ENCODE data around the gene LBHD2.
"Not testable (repeated sequence)": the region's sequence is repeated elsewhere in the genome, so short reads cannot be mapped to it uniquely, and the experiment has no call there.

The LBHD2 gene

DNA sequence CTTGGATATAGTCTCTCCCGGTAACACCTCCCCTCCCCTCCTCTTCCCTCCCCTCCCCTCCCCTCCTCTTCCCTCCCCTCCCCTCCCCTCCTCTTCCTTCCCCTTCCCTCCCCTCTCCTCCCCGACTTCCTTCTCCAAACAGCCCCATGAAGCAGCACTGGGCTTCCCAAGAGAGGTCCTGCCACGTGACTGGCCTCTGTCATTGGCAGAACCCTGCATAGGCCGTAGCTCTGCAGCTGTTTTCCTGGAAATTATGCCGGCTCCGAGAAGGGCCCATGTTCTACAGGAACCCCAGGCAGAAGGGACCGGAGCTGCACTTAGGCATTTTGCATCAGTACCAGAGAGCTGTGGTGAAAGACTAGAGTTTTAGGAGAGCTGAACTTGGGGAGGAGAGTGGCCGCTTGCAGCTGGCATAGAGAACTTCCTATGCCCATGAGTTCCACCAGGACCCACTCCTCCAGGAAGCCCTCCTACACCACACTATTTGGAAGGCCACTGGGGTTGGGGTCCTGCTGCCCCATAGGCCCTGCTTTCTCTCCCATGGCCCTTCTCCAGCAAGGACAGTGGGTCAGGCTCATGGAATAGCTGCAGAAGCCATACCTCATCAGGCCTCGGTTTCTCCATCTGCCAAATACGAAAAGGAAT is 34.1 kb downstream of the LBHD2 start:
- Histone ChIP-seq H3K36me3 (ENCODE audit: control insufficient read depth in 5 of 5, insufficient read depth in 5 of 5, low read length in 5 of 5) (no peaks in the 10 kb centered on the region), H3K27me3 (ENCODE audit: control insufficient read depth in 5 of 5, insufficient read depth in 4 of 5, low read length in 5 of 5) (no peaks in the 10 kb centered on the region), H3K9ac (ENCODE audit: low read length in 5 of 5) (peak overlapping the region; percentile 36 to 77 (median 55)), H3K4me1 (ENCODE audit: control insufficient read depth in 5 of 5, insufficient read depth in 5 of 5, low read length in 5 of 5) (peaks cover 31 to 71% (median 60%) of the 10 kb centered on the region in 5 donors), H3K9me3 (ENCODE audit: control insufficient read depth in 5 of 5, low read length in 5 of 5) (no peaks in the 10 kb centered on the region), H3K27ac (ENCODE audit: low read depth, low read length) (peak overlapping the region; percentile 89), H3K4me3 (ENCODE audit: low read depth in 1 of 5, low read length in 5 of 5) (peak overlapping the region in 3 of 5 donors; percentile 22 to 30 (median 27))

- H3K27me3 ChIP-seq (ENCODE audit: control insufficient read depth in 5 of 5, insufficient read depth in 4 of 5, low read length in 5 of 5) = no peaks in the 10 kb centered on the region
- H3K4me3 ChIP-seq (ENCODE audit: low read depth in 1 of 5, low read length in 5 of 5) = peak overlapping the region in 2 of 5 donors; percentile 27 to 30
- peak overlapping the region; percentile 36 to 67 (median 55) for H3K9ac ChIP-seq (ENCODE audit: low read length in 5 of 5)
- H3K4me1 ChIP-seq (ENCODE audit: control insufficient read depth in 5 of 5, insufficient read depth in 5 of 5, low read length in 5 of 5) = peaks cover 31 to 73% (median 59%) of the 10 kb centered on the region in 5 donors
- no peaks in the 10 kb centered on the region for H3K36me3 ChIP-seq (ENCODE audit: control insufficient read depth in 5 of 5, insufficient read depth in 5 of 5, low read length in 5 of 5)
- H3K9me3 ChIP-seq (ENCODE audit: control insufficient read depth in 5 of 5, low read length in 5 of 5) = no peaks in the 10 kb centered on the region
- H3K27ac ChIP-seq (ENCODE audit: low read depth, low read length) = peak overlapping the region; percentile 89
These were observed 34.8 kb downstream of the LBHD2 start for GRCh38 chr14:103118663-103119404.

DNA sequence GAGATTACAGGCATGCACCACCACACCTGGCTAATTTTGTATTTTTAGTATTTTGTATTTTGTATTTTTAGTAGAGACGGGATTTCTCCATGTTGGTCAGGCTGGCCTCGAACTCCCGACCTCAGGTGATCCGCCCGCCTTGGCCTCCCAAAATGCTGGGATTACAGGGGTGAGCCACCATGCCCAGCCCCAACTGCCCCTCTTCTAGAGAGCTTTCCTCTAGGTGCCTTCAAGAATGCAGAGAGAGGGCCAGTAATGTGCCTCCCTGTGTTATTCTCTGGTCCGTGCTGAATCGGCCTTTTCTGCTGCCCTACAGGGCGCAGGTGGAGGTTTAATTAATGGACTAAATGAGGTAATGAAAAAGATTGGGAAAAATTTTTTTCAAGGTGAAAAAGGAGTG is 35.5 kb downstream of the LBHD2 start:
- H3K27me3 ChIP-seq (ENCODE audit: control insufficient read depth in 5 of 5, insufficient read depth in 4 of 5, low read length in 5 of 5); H3K9ac ChIP-seq (ENCODE audit: low read length in 5 of 5); H3K9me3 ChIP-seq (ENCODE audit: control insufficient read depth in 5 of 5, low read length in 5 of 5); H3K36me3 ChIP-seq (ENCODE audit: control insufficient read depth in 5 of 5, insufficient read depth in 5 of 5, low read length in 5 of 5); H3K4me3 ChIP-seq (ENCODE audit: low read depth in 1 of 5, low read length in 5 of 5): not testable (repeated sequence)
- peak overlapping the region; percentile 24 for H3K27ac ChIP-seq (ENCODE audit: low read depth, low read length)
- peaks cover 29 to 73% (median 63%) of the 10 kb centered on the region in 5 donors for H3K4me1 ChIP-seq (ENCODE audit: control insufficient read depth in 5 of 5, insufficient read depth in 5 of 5, low read length in 5 of 5)

- Histone ChIP-seq H3K4me1 (ENCODE audit: control insufficient read depth in 5 of 5, insufficient read depth in 5 of 5, low read length in 5 of 5) (peaks cover 34 to 84% (median 75%) of the 10 kb centered on the region in 5 donors), H3K27ac (ENCODE audit: low read depth, low read length) (peak overlapping the region; percentile 97), H3K27me3 (ENCODE audit: control insufficient read depth in 5 of 5, insufficient read depth in 4 of 5, low read length in 5 of 5) (no peaks in the 10 kb centered on the region), H3K9ac (ENCODE audit: low read length in 5 of 5) (peak overlapping the region; percentile 13 to 78 (median 48)), H3K36me3 (ENCODE audit: control insufficient read depth in 5 of 5, insufficient read depth in 5 of 5, low read length in 5 of 5) (peaks cover 0 to 8% (median 4%) of the 10 kb centered on the region in 5 donors), H3K9me3 (ENCODE audit: control insufficient read depth in 5 of 5, low read length in 5 of 5) (no peaks in the 10 kb centered on the region), H3K4me3 (ENCODE audit: low read depth in 1 of 5, low read length in 5 of 5) (peak overlapping the region; percentile 47 to 79 (median 63))
These were observed 37.3 kb downstream of the LBHD2 start for GRCh38 chr14:103121121-103121845.

DNA sequence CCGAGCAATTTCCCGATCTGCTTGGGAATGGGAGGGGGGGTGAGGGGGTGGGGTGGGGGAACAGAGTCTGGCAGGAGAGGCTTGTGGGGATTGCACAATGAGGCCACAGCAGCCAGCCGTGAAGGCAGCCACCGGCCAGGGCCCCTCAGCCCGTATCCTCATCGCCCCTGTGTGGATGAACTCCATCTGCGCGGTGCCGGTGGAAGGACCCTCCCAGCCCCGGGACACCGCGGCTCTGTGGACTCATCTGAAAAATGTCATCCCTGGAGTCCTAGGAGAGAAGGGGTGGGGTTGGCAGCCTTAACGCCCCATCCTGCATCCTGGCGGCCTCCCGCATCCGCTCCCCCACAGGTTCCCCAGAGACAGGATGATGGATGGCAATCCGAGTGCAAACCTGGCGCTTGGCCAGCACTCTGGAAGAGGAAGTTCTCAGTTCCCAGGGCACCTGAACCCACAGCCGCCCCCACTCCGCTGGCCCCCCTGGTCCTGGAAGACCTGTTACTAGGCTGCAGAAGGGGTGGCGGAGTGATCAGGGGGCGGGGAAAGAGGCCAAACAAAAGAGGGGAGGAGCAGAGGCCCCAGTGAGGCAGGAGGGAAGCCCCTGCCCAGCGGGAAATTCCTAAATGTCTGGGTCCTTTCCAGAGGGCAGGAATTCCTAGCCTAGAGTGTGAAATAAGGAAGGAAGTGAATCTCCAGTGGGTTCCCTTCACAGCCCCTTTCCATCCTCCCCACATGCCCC is 38.0 kb downstream of the LBHD2 start:
- Histone ChIP-seq H3K9me3 (ENCODE audit: control insufficient read depth in 5 of 5, low read length in 5 of 5) (no peaks in the 10 kb centered on the region), H3K9ac (ENCODE audit: low read length in 5 of 5) (peak overlapping the region in 4 of 5 donors; percentile 53 to 94 (median 86)), H3K4me1 (ENCODE audit: control insufficient read depth in 5 of 5, insufficient read depth in 5 of 5, low read length in 5 of 5) (peaks cover 34 to 89% (median 80%) of the 10 kb centered on the region in 5 donors), H3K27me3 (ENCODE audit: control insufficient read depth in 5 of 5, insufficient read depth in 4 of 5, low read length in 5 of 5) (no peaks in the 10 kb centered on the region), H3K36me3 (ENCODE audit: control insufficient read depth in 5 of 5, insufficient read depth in 5 of 5, low read length in 5 of 5) (peaks cover 0 to 11% (median 8%) of the 10 kb centered on the region in 5 donors), H3K27ac (ENCODE audit: low read depth, low read length) (peak overlapping the region; percentile 97), H3K4me3 (ENCODE audit: low read depth in 1 of 5, low read length in 5 of 5) (peak overlapping the region; percentile 35 to 79 (median 53))

- Histone ChIP-seq H3K4me1 (ENCODE audit: control insufficient read depth in 5 of 5, insufficient read depth in 5 of 5, low read length in 5 of 5) (peaks cover 34 to 92% (median 84%) of the 10 kb centered on the region in 5 donors), H3K27me3 (ENCODE audit: control insufficient read depth in 5 of 5, insufficient read depth in 4 of 5, low read length in 5 of 5) (no peaks in the 10 kb centered on the region), H3K27ac (ENCODE audit: low read depth, low read length) (peak overlapping the region; percentile 97), H3K9ac (ENCODE audit: low read length in 5 of 5) (peak overlapping the region in 4 of 5 donors; percentile 53 to 94 (median 86)), H3K4me3 (ENCODE audit: low read depth in 1 of 5, low read length in 5 of 5) (peak overlapping the region; percentile 13 to 79 (median 53)), H3K36me3 (ENCODE audit: control insufficient read depth in 5 of 5, insufficient read depth in 5 of 5, low read length in 5 of 5) (peaks cover 0 to 15% (median 11%) of the 10 kb centered on the region in 5 donors), H3K9me3 (ENCODE audit: control insufficient read depth in 5 of 5, low read length in 5 of 5) (no peaks in the 10 kb centered on the region)
These were observed 38.6 kb downstream of the LBHD2 start for GRCh38 chr14:103122585-103122946.

GRCh38 chr14:103122947-103123633 is 39.1 kb downstream of the LBHD2 start, which contains the start of gene TNFAIP2:
TSS of gene TNFAIP2 (plus strand) at chr14:103123461. CDS start at chr14:103126458, 2,997 bp downstream.
- Histone ChIP-seq H3K9ac (ENCODE audit: low read length in 5 of 5) (peak within 1 kb of the TSS in 4 of 5 donors; percentile 65 to 94 (median 86)), H3K27me3 (ENCODE audit: control insufficient read depth in 5 of 5, insufficient read depth in 4 of 5, low read length in 5 of 5) (no peaks in the 10 kb centered on the region), H3K4me1 (ENCODE audit: control insufficient read depth in 5 of 5, insufficient read depth in 5 of 5, low read length in 5 of 5) (peaks cover 33 to 93% (median 88%) of the 10 kb centered on the region in 5 donors), H3K4me3 (ENCODE audit: low read depth in 1 of 5, low read length in 5 of 5) (peak within 1 kb of the TSS; percentile 48 to 79 (median 76)), H3K9me3 (ENCODE audit: control insufficient read depth in 5 of 5, low read length in 5 of 5) (no peaks in the 10 kb centered on the region), H3K27ac (ENCODE audit: low read depth, low read length) (peak within 1 kb of the TSS; percentile 97), H3K36me3 (ENCODE audit: control insufficient read depth in 5 of 5, insufficient read depth in 5 of 5, low read length in 5 of 5) (peaks cover 0 to 20% (median 17%) of the 10 kb centered on the region in 5 donors)

- peak overlapping the region in 4 of 5 donors; percentile 65 to 84 (median 80) for H3K9ac ChIP-seq (ENCODE audit: low read length in 5 of 5)
These were observed 39.9 kb downstream of the LBHD2 start for GRCh38 chr14:103123634-103124500.

More at GRCh38 chr14:103123634-103124500, 39.9 kb downstream of the LBHD2 start:
- Histone ChIP-seq H3K4me1 (ENCODE audit: control insufficient read depth in 5 of 5, insufficient read depth in 5 of 5, low read length in 5 of 5) (peaks cover 30 to 93% (median 88%) of the 10 kb centered on the region in 5 donors), H3K9me3 (ENCODE audit: control insufficient read depth in 5 of 5, low read length in 5 of 5) (no peaks in the 10 kb centered on the region), H3K36me3 (ENCODE audit: control insufficient read depth in 5 of 5, insufficient read depth in 5 of 5, low read length in 5 of 5) (peaks cover 0 to 28% (median 23%) of the 10 kb centered on the region in 5 donors), H3K27ac (ENCODE audit: low read depth, low read length) (peak overlapping the region; percentile 84), H3K4me3 (ENCODE audit: low read depth in 1 of 5, low read length in 5 of 5) (peak overlapping the region; percentile 48 to 79 (median 76)), H3K27me3 (ENCODE audit: control insufficient read depth in 5 of 5, insufficient read depth in 4 of 5, low read length in 5 of 5) (no peaks in the 10 kb centered on the region)
